Measurements from ENCODE around the gene KIFC3.

KIFC3 gene

GRCh38 chr16:57764341-57765159, 37.7 kb downstream of the KIFC3 start:
- no peak for DNase-seq (ENCODE audit: low read depth)

GRCh38 chr16:57764006-57764340, 38.3 kb downstream of the KIFC3 start:
- DNase-seq (ENCODE audit: low read depth), result no peak

GRCh38 chr16:57763285-57764005, 38.8 kb downstream of the KIFC3 start:
- DNase-seq (ENCODE audit: low read depth), result no peak

GRCh38 chr16:57762365-57763040, 39.8 kb downstream of the KIFC3 start:
- no peak for DNase-seq (ENCODE audit: low read depth)

GRCh38 chr16:57761957-57762356, 40.3 kb downstream of the KIFC3 start:
- DNase-seq (ENCODE audit: low read depth), result no peak

- DNase-seq (ENCODE audit: low read depth), result no peak
These were observed 41.0 kb downstream of the KIFC3 start for GRCh38 chr16:57761301-57761700.

GRCh38 chr16:57760357-57761160, 41.7 kb downstream of the KIFC3 start:
- DNase-seq (ENCODE audit: low read depth), result no peak

- no peak for DNase-seq (ENCODE audit: low read depth)
These were observed 42.5 kb downstream of the KIFC3 start for GRCh38 chr16:57759541-57760356.

GRCh38 chr16:57759131-57759530, 43.2 kb downstream of the KIFC3 start:
- DNase-seq (ENCODE audit: low read depth), result no peak

- no peak for DNase-seq (ENCODE audit: low read depth)
These were observed 43.8 kb downstream of the KIFC3 start for GRCh38 chr16:57758331-57759117.

GRCh38 chr16:57757883-57758282, 44.4 kb downstream of the KIFC3 start:
- DNase-seq (ENCODE audit: low read depth), result no peak

- DNase-seq (ENCODE audit: low read depth), result peak; percentile 94
These were observed 44.9 kb downstream of the KIFC3 start for GRCh38 chr16:57757326-57757786.

GRCh38 chr16:57756424-57757325, 45.6 kb downstream of the KIFC3 start:
- DNase-seq (ENCODE audit: low read depth), result no peak

- DNase-seq (ENCODE audit: low read depth), result no peak
These were observed 46.4 kb downstream of the KIFC3 start for GRCh38 chr16:57755726-57756423.

GRCh38 chr16:57755061-57755684, 47.1 kb downstream of the KIFC3 start:
- no peak for DNase-seq (ENCODE audit: low read depth)

GRCh38 chr16:57754354-57755060, 47.8 kb downstream of the KIFC3 start:
- no peak for DNase-seq (ENCODE audit: low read depth)
